Neuron (in vitro differentiated cells): Measurements from ENCODE around the gene PTPN14.
"Not testable (repeated sequence)": the region's sequence is repeated elsewhere in the genome, so short reads cannot be mapped to it uniquely, and the experiment has no call there.

ENCODE experiments used
- H2AFZ ChIP-seq: one replicate; pipeline ENCODE4 v1.6.1; 2013; ENCODE audit warnings: low read depth, mild to moderate bottlenecking, inconsistent platforms, low read length, moderate library complexity
- H3K27me3 ChIP-seq: one replicate; pipeline ENCODE4 v1.6.1; 2013; ENCODE audit warnings: low read length; ENCODE audit not compliant: insufficient read depth
- H3K36me3 ChIP-seq: one replicate; pipeline ENCODE4 v1.6.1; 2013; ENCODE audit warnings: low read length; ENCODE audit not compliant: insufficient read depth
- H3K4me1 ChIP-seq: one replicate; pipeline ENCODE4 v1.6.1; 2013; ENCODE audit warnings: low read length; ENCODE audit not compliant: insufficient read depth
- H3K4me3 ChIP-seq: 2 replicates; pipeline ENCODE4 v1.5.1; 2013; ENCODE audit warnings: mild to moderate bottlenecking, low read length, moderate library complexity
- H3K9me3 ChIP-seq: one replicate; pipeline ENCODE4 v1.6.1; 2013; ENCODE audit warnings: low read length

The PTPN14 gene

GRCh38 chr1:214551436-214552173 lies at the start of gene PTPN14:
PTPN14 (minus strand) TSS chr1:214551602; CDS start chr1:214464803, 86,799 bp downstream.
- Histone ChIP-seq H3K4me1 (peaks cover 29% of the 10 kb centered on the region), H2AFZ (peak within 1 kb of the TSS; percentile 100), H3K36me3 (no peaks in the 10 kb centered on the region), H3K4me3 (peak within 1 kb of the TSS; percentile 74), H3K9me3 (no peaks in the 10 kb centered on the region), H3K27me3 (no peaks in the 10 kb centered on the region)

DNA sequence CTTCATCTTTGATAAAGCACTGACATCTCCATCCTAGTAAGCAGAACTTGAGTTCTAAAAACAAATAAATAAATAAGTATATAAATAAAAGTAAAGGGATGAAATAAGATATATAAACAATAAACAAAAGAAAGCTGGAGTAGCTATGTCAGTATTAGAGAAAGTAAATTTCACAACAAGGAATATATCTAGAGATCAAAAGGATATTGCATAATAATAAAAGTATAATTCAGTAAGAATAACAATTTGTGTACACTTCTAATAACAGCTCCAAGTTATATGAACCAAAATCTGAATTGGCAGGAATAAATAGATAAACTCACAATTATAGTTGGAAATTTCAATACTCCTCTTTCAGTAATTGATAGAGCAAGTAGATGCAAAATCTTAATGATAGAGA lies 41.8 kb upstream of the PTPN14 start:
- Histone ChIP-seq H3K36me3 (no peaks in the 10 kb centered on the region), H2AFZ (no peak overlapping the region), H3K27me3 (no peaks in the 10 kb centered on the region), H3K9me3 (peaks cover 3% of the 10 kb centered on the region), H3K4me1 (no peaks in the 10 kb centered on the region), H3K4me3 (no peak overlapping the region)

DNA sequence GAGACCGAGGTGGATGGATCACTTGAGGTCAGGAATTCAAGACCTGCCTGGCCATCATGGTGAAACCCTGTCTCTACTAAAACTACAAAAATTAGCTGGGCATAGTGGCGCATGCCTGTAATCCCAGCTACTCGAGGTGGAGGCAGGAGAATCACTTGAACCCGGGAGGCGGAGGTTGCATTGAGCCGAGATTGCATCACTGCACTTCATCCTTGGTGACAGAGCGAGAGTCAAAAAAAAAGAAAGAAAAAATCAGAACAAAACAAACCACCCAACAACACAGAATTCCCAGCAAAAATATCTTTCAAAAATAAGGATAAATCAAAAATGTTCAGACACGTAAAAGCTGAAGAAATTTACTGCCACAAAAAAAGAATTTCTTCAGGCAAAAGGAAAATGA lies 40.5 kb upstream of the PTPN14 start:
- H3K4me1 ChIP-seq, H3K9me3 ChIP-seq, H3K27me3 ChIP-seq, H2AFZ ChIP-seq, H3K4me3 ChIP-seq, H3K36me3 ChIP-seq: not testable (repeated sequence)

DNA sequence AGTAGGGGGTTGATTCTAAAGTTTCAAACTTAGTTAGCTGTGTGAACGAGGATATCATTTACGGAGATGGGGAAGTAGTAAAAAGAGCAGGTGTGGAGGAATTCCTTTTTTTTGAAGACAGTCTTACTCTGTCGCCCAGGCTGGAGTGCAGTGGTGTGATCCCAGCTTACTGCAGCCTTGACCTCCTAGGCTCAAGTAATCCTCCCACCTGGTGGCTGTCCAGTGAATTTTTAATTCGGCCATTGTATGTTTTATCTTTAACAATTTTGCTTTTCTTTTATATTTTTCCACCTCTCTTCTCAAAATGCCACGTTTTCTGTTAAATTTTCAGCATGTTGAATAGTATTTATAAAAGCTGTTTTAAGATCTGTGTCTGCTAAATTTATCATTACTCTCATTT lies 39.3 kb upstream of the PTPN14 start:
- no peaks in the 10 kb centered on the region for H3K27me3 ChIP-seq
- peaks cover 3% of the 10 kb centered on the region for H3K9me3 ChIP-seq
- H2AFZ ChIP-seq: no peak overlapping the region
- H3K36me3 ChIP-seq: no peaks in the 10 kb centered on the region
- no peak overlapping the region for H3K4me3 ChIP-seq
- no peaks in the 10 kb centered on the region for H3K4me1 ChIP-seq

DNA sequence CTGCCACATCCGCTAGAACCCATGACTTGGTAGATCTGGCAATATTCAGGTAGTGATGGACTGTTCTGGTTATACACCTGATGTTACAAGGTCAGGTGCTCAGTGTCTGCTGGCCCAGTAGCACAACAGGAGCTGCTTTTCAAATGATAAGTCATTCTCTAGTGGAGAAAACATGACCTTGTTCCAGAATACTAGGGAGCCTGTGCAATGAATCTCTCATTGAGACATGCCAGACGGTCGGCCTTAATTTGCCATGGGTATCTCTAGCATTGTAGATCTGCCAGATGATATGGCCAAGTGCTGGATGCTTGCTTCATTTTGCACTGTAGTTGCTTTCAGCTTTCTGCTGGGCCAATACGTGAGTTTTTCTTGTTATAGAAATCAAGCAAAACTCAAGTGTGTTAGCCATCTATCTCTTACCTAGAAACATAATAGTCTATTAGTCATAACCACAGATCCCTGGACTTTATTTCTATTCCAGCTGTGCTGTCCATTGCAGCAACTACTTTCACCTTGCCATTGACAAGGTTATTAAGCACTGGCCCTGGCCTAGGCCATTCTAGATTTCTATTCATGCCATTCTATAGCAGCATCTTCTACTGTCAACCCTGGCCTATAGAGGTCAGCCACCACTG lies 37.7 kb upstream of the PTPN14 start:
- H3K4me3 ChIP-seq: no peak overlapping the region
- H3K36me3 ChIP-seq: no peaks in the 10 kb centered on the region
- no peak overlapping the region for H2AFZ ChIP-seq
- no peaks in the 10 kb centered on the region for H3K4me1 ChIP-seq
- no peaks in the 10 kb centered on the region for H3K27me3 ChIP-seq
- peaks cover 3% of the 10 kb centered on the region for H3K9me3 ChIP-seq

DNA sequence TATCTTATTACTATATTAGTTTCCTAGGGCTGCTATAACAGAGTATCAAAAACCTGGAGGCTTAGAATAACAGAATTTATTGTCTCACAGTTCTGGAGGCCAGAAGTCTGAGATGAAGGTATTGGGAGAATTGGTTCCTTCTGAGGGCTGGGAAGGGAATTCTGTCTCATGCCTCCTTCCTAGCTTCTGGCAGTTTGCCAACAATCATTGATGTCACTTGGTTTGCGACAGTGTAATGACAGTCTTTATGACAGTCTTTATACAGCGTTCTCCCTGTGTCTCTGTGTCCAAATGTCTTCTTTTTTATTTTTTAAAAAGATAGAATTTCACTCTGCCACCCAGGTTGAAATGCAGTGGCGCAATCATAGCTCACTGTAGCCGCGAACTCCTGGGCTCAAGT lies 35.8 kb upstream of the PTPN14 start:
- no peaks in the 10 kb centered on the region for H3K36me3 ChIP-seq

DNA sequence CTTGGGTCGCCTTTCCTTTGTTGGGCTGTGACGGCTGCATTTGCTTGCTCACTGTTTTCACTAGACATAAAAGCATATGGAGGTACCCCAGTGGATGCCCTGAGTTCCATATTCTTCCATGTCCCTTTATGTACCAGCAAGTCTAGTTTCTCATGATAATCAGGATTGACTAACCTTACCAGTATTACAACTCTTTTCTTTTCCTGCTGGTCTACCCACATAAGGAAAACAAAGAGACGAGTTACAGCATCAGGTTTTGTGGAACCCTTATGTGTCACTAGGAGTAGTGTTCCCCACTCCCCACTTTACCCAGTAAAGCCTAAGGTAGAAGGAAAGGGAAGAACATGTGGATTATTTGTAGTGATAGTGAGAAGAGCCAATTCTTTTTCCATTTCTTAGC lies 35.2 kb upstream of the PTPN14 start:
- H3K4me3 ChIP-seq: no peak overlapping the region

More for the DNA sequence above, 35.8 kb upstream of the PTPN14 start:
- H3K4me3 ChIP-seq: no peak overlapping the region
- H3K4me1 ChIP-seq: no peaks in the 10 kb centered on the region
- no peaks in the 10 kb centered on the region for H3K27me3 ChIP-seq
- peaks cover 3% of the 10 kb centered on the region for H3K9me3 ChIP-seq
- H2AFZ ChIP-seq: no peak overlapping the region

DNA sequence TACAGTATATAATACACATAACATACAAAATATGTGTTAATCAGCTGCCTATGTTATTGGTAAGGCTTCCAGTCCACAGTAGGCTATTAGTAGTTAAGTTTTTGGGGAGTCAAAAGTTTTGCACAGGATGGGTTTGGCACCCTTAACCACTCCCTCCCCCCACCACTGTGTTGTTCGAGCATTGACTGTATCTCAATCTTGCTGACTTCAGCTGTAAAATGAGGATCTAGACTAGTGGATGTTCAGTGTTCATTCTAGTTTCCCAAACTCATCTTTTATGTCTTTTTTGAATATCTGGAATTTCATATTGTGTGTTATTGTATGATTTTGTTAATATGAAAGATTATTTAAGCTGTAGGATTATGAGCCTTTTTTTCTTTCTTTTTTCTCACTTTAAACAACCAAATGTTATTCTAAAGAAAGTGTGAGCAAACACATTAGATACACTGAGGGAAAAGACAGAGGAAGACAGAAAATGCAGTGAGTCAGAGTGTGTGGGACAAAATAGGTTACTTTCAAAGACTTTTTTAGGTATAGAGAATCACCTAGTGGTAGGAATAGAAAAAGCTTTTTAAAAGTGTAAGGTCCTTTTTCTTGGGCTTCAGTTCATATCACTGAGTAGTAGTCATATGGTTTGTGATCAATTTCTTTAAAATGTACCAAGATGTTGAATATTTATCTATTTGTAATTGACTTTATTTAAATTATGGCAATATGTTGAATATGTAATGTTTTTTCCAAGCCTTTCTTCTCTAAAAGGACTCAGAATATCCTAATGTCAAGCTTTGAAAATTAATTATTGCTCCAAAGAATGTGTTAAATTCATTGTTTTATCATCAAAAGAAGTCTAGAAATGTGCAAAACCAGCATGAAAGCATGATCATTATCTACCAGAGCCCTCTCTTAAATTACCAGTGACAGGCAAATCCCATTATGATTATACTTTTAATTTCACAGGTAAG lies 33.7 kb upstream of the PTPN14 start:
- Histone ChIP-seq H3K4me1 (no peaks in the 10 kb centered on the region), H3K9me3 (peaks cover 3% of the 10 kb centered on the region), H3K4me3 (no peak overlapping the region), H3K27me3 (no peaks in the 10 kb centered on the region), H2AFZ (no peak overlapping the region), H3K36me3 (no peaks in the 10 kb centered on the region)

More for the DNA sequence above, 35.2 kb upstream of the PTPN14 start:
- H3K4me1 ChIP-seq: no peaks in the 10 kb centered on the region
- no peaks in the 10 kb centered on the region for H3K36me3 ChIP-seq
- H3K9me3 ChIP-seq: peaks cover 3% of the 10 kb centered on the region
- no peak overlapping the region for H2AFZ ChIP-seq
- H3K27me3 ChIP-seq: no peaks in the 10 kb centered on the region

DNA sequence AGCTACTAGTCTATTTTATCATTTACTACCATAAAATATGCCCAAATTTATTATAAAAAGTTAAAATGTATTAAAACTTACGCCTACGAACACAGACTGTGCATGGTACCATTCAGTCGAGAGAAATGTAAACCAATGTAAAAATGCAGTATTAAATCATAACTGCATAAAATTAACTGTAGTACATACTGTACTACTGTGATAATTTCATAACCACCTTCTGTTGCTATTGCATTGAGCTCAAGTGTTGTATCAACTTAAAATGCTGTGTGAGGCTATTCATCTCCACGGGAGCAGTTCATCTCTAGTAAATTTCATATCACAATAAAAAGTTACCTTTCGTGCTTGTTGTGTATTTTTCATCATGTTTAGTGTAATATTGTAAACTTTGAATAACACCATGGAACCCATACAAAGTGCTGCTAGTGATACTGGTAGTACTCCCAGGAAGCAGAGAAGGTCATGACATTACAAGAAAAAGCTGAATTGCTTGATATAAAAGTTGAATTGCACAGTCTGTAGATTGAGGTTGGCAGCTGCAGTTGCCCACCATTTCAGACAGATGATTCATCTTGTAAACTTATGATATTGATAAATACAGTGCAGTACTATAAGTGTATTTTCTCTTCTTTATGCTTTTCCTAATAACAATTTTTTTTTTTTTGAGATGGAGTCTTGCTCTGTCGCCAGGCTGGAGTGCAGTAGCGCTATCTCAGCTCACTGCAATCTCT lies 32.6 kb upstream of the PTPN14 start:
- no peak overlapping the region for H2AFZ ChIP-seq
- no peaks in the 10 kb centered on the region for H3K27me3 ChIP-seq
- no peaks in the 10 kb centered on the region for H3K4me1 ChIP-seq
- no peaks in the 10 kb centered on the region for H3K9me3 ChIP-seq
- no peaks in the 10 kb centered on the region for H3K36me3 ChIP-seq
- H3K4me3 ChIP-seq: no peak overlapping the region

DNA sequence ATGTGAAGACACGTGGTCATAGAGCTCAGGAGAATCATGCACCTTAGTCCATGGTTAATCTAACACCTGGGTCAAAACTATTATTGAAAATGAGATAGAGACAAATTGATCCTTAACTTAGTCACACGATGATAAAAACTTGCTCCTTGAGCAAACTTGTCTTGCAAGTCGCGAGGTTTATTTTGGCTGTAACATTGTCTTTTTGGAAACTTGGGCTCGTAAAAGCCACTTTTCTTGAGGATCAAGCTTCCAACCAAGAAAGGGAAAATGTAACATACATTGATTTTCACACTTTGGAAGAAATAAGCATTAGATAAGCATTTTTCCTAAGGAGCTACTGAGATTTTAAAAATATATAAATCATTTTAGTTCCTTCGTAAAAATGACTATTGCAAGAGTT lies 31.7 kb upstream of the PTPN14 start:
- H3K4me3 ChIP-seq: no peak overlapping the region
- H3K4me1 ChIP-seq: no peaks in the 10 kb centered on the region

GRCh38 chr1:214582289-214582891 lies 31.0 kb upstream of the PTPN14 start:
- Histone ChIP-seq H3K36me3 (no peaks in the 10 kb centered on the region), H3K27me3 (no peaks in the 10 kb centered on the region), H3K9me3 (no peaks in the 10 kb centered on the region), H2AFZ (no peak overlapping the region), H3K4me1 (no peaks in the 10 kb centered on the region), H3K4me3 (no peak overlapping the region)

More for the DNA sequence above, 31.7 kb upstream of the PTPN14 start:
- H3K9me3 ChIP-seq: no peaks in the 10 kb centered on the region
- no peaks in the 10 kb centered on the region for H3K36me3 ChIP-seq
- H2AFZ ChIP-seq: no peak overlapping the region
- H3K27me3 ChIP-seq: no peaks in the 10 kb centered on the region

DNA sequence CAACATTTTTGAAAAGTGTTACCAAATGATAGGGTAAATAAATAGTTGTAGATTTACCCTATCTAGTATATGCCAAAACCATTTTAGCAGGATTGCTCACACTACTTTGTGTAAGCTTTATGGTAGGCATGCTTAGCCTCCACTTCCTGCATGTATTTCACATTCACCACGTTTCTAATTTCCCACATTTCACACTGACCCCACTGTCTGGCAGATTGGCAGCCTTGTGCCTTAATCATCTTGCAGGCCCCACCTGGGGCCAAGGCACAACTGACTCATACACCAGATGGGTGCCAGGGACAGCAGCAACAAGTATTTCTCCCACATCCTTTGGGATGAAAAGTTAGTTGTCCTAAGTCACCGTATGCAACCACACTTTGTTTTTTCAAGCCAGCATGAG lies 30.4 kb upstream of the PTPN14 start:
- no peaks in the 10 kb centered on the region for H3K36me3 ChIP-seq
- no peak overlapping the region for H2AFZ ChIP-seq
- H3K27me3 ChIP-seq: no peaks in the 10 kb centered on the region
- no peak overlapping the region for H3K4me3 ChIP-seq
- peaks cover 2% of the 10 kb centered on the region for H3K9me3 ChIP-seq
- H3K4me1 ChIP-seq: no peaks in the 10 kb centered on the region
